22Rv1 (cell line): ENCODE results near the gene PTGFR.

Source experiments
- CTCF ChIP-seq: fragments of 450-650 bp; IDR thresholded peaks from 2 replicates; pipeline ENCODE4 v1.5.1; 2017; ENCODE audit warnings: mild to moderate bottlenecking
- ZFX ChIP-seq: fragments of 450-650 bp; IDR thresholded peaks from 2 replicates; pipeline ENCODE4 v1.6.1; 2017; ENCODE audit warnings: antibody characterized with exemption, borderline replicate concordance

DNA sequence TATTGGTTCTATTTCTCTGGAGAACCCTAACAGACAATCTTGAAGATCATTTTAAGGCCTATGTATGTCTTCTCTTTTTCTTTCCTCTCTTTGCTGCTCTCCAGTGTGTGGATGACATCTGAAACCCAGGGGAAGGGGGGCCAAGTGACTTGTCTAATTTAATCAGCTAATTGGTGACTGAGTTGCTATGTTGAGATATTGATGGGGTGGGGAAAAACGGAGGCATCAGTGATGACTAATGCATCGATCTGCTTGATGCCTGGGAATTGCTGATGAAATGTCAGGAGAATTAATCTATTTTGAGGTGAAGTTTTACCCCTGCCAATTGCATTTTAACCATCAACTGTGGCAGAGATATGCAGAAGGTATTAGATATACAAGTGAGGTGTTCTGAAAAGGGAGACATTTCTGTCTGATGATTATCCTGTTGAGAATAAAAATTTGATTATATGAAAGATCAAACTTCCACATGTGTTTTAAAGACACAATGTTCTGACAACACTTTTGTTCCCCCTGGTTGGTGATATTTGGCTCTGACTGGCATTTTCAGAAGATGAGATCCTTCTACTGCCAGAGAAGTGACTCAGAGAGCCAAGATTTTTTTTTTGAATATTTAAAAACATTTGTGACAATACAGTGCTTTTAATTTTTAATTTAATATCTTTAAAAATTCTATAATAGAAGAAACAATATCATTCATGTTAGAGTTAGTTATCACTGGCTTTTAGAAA is 18.7 kb upstream of the PTGFR start:
- no peak for TF ChIP-seq CTCF
- no peak for TF ChIP-seq ZFX
